Measurements from ENCODE around the gene FGD4.

FGD4 gene

GRCh38 chr12:32627976-32628375 lies 228.6 kb downstream of the FGD4 start:
- DNase-seq (ENCODE audit: low read depth): no peak
- no peak overlapping the region for H3K4me3 ChIP-seq (ENCODE audit: control insufficient read depth, low read depth, low read length)
- TF ChIP-seq CTCF (conservative IDR thresholded peaks at IDR 0.05; ENCODE audit: control insufficient read depth, insufficient read depth, low read depth, low read length): no peak

GRCh38 chr12:32641287-32641901 lies 242.0 kb downstream of the FGD4 start:
- no peak for DNase-seq (ENCODE audit: low read depth)
- H3K4me3 ChIP-seq (ENCODE audit: control insufficient read depth, low read depth, low read length): no peak overlapping the region
- TF ChIP-seq CTCF (conservative IDR thresholded peaks at IDR 0.05; ENCODE audit: control insufficient read depth, insufficient read depth, low read depth, low read length): no peak

- no peak overlapping the region for H3K4me3 ChIP-seq (ENCODE audit: control insufficient read depth, low read depth, low read length)
- no peak for DNase-seq (ENCODE audit: low read depth)
- no peak for TF ChIP-seq CTCF (conservative IDR thresholded peaks at IDR 0.05; ENCODE audit: control insufficient read depth, insufficient read depth, low read depth, low read length)
Measured at GRCh38 chr12:32644431-32644830, 245.1 kb downstream of the FGD4 start.

- no peak for DNase-seq (ENCODE audit: low read depth)
Measured at GRCh38 chr12:32647275-32647674, 247.9 kb downstream of the FGD4 start.

GRCh38 chr12:32650508-32650907 lies 251.2 kb downstream of the FGD4 start:
- TF ChIP-seq CTCF (conservative IDR thresholded peaks at IDR 0.05; ENCODE audit: control insufficient read depth, insufficient read depth, low read depth, low read length): no peak
- no peak for DNase-seq (ENCODE audit: low read depth)
- H3K4me3 ChIP-seq (ENCODE audit: control insufficient read depth, low read depth, low read length): no peak overlapping the region

More at GRCh38 chr12:32647275-32647674, 247.9 kb downstream of the FGD4 start:
- TF ChIP-seq CTCF (conservative IDR thresholded peaks at IDR 0.05; ENCODE audit: control insufficient read depth, insufficient read depth, low read depth, low read length): no peak
- H3K4me3 ChIP-seq (ENCODE audit: control insufficient read depth, low read depth, low read length): no peak overlapping the region

GRCh38 chr12:32651151-32651955 lies 252.0 kb downstream of the FGD4 start:
- no peak overlapping the region for H3K4me3 ChIP-seq (ENCODE audit: control insufficient read depth, low read depth, low read length)
- no peak for TF ChIP-seq CTCF (conservative IDR thresholded peaks at IDR 0.05; ENCODE audit: control insufficient read depth, insufficient read depth, low read depth, low read length)
- no peak for DNase-seq (ENCODE audit: low read depth)
